Measurements from ENCODE around the gene EFNA2.

- no peak for TF ChIP-seq POLR2A (IDR thresholded peaks at IDR 0.05)
- TF ChIP-seq, protein P1, sequence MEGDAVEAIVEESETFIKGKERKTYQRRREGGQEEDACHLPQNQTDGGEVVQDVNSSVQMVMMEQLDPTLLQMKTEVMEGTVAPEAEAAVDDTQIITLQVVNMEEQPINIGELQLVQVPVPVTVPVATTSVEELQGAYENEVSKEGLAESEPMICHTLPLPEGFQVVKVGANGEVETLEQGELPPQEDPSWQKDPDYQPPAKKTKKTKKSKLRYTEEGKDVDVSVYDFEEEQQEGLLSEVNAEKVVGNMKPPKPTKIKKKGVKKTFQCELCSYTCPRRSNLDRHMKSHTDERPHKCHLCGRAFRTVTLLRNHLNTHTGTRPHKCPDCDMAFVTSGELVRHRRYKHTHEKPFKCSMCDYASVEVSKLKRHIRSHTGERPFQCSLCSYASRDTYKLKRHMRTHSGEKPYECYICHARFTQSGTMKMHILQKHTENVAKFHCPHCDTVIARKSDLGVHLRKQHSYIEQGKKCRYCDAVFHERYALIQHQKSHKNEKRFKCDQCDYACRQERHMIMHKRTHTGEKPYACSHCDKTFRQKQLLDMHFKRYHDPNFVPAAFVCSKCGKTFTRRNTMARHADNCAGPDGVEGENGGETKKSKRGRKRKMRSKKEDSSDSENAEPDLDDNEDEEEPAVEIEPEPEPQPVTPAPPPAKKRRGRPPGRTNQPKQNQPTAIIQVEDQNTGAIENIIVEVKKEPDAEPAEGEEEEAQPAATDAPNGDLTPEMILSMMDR (IDR thresholded peaks at IDR 0.05): no peak
These were observed 3.4 kb downstream of the EFNA2 start for GRCh38 chr19:1288833-1289685.

Measured in esophagus squamous epithelium (tissue), 4 donors.